ENCODE data around the gene CABP1.

DNA sequence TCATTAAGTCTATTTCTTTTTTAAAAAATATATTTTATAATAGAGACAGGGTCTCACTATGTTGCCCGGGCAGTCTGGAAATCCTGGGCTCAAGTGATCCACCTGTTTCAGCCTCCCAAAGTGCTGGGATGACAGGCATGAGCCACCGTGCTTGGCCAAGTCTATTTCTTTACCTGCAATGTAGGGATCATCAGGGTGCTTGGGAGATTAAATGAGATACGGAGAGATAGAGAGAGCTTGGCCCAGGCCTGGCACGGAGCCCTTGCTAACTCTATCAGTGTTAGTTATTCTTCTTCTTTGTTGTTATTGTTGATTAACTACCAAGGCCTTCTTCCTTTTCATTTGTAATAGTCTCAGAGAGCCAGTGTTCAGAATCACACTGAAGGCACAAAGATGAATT is 3.1 kb downstream of the CABP1 start:
- TF ChIP-seq CTCF (IDR thresholded peaks at IDR 0.05) = no peak
- TF ChIP-seq EZH2 (IDR thresholded peaks at IDR 0.05) = no peak

Data from neural progenitor cell (in vitro differentiated cells).